HEK293T (cell line): ENCODE results near the gene RAD23A.
A peak's percentile ranks its signal among the peaks of the same experiment; 100 is the strongest.

Experiments
- ARNT ChIP-seq: fragments of 450-650 bp; IDR thresholded peaks from 2 replicates; pipeline ENCODE4 v1.6.1; 2017; ENCODE audit warnings: mild to moderate bottlenecking
- BHLHE40 ChIP-seq: fragments of 450-650 bp; IDR thresholded peaks from 2 replicates; pipeline ENCODE4 v1.6.1; 2016; ENCODE audit warnings: mild to moderate bottlenecking, moderate library complexity, borderline replicate concordance
- FOXM1 ChIP-seq: fragments of 450-650 bp; IDR thresholded peaks from 2 replicates; pipeline ENCODE4 v1.6.1; 2017; ENCODE audit warnings: mild to moderate bottlenecking, borderline replicate concordance
- NFRKB ChIP-seq: fragments of 450-650 bp; IDR thresholded peaks from 2 replicates; pipeline ENCODE4 v1.6.1; 2016; ENCODE audit warnings: mild to moderate bottlenecking, moderate library complexity
- PKNOX1 ChIP-seq: fragments of 450-650 bp; IDR thresholded peaks from 2 replicates; pipeline ENCODE4 v1.6.1; 2016
- SP1 ChIP-seq: fragments of 450-650 bp; IDR thresholded peaks from 2 replicates; pipeline ENCODE4 v1.6.1; 2017
- ZNF384 ChIP-seq: fragments of 450-650 bp; IDR thresholded peaks from 2 replicates; pipeline ENCODE4 v1.6.1; 2016

DNA sequence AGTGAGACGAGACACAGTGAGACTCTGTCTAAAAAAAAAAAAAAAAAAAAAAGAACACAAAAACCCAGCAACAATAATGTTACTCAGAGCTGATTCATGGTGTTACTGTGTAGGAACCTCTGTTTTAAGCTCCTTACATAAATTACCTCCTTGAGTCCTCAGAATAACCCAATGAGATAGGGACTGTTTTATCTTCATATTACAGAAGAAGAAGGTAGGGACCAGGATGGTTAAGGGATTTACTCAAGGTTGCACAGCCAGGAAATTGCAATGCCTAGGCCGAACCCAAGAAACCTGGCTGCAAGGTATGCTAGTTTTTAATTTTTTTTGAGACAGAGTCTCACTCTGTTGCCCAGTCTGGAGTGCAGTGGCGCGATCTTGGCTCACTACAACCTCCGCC lies 22.2 kb downstream of the RAD23A start:
- TF ChIP-seq NFRKB (no peak), ARNT (no peak), ZNF384 (0 out of 2 replicates have a peak, but pooled peaks have one; percentile 24), BHLHE40 (no peak), PKNOX1 (no peak), FOXM1 (no peak), SP1 (no peak)
